Right lobe of liver (tissue), 4 donors: ENCODE results near the gene STK16.

ENCODE experiments used
- POLR2A ChIP-seq: fragments of 450-650 bp; IDR thresholded peaks from one replicate; pipeline ENCODE4 v1.6.1; 2017; ENCODE audit warnings: antibody characterized with exemption, mild to moderate bottlenecking
- TF ChIP-seq, protein P1 (sequence below), 4 donors: fragments of 200-600 bp in 3 of 4; fragments of 450-650 bp in 1 of 4; IDR thresholded peaks; one replicate each; pipeline versions ENCODE4 v1.5.1 to v1.8.0; 2016 to 2022; ENCODE audit warnings: antibody characterized with exemption in 4 of 4, mild to moderate bottlenecking in 2 of 4
- donor health status: DM: no; HTN: no; CAD: no.
- donor health status: DM: no; HTN: no; CAD: no.
- donor health status: DM: no; HTN: yes; CAD: no.

DNA sequence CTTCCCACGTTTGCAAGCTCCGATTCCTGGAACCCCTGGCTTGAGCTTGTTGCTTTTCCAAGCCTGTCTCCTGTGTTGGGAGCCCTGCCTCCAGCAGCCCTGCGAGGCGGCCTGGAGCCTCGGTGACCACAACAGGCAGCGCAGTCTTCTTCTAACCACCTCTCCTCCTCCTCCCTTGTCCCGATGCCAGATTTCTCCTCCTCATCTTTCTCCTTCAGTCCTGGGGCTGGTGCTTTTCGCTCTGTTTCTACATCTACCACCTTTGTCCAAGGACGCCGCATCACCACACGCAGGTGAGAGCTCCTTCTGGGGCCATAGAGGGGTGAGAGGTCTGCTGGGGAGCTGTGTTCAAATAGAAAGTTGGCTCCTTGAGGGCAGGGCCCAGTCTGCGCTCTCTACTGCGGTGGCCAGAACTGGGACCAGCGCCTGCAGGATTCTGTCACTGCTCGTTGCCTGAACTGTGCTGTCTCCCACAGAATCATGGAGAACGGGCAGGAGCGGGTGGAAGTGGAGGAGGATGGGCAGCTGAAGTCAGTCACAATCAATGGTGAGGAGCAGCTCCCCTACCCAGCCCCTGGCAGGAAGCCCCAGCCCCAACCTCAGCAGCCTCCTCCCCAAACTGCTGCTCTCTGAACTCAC, 37.8 kb downstream of the STK16 start:
- TF ChIP-seq, protein P1, sequence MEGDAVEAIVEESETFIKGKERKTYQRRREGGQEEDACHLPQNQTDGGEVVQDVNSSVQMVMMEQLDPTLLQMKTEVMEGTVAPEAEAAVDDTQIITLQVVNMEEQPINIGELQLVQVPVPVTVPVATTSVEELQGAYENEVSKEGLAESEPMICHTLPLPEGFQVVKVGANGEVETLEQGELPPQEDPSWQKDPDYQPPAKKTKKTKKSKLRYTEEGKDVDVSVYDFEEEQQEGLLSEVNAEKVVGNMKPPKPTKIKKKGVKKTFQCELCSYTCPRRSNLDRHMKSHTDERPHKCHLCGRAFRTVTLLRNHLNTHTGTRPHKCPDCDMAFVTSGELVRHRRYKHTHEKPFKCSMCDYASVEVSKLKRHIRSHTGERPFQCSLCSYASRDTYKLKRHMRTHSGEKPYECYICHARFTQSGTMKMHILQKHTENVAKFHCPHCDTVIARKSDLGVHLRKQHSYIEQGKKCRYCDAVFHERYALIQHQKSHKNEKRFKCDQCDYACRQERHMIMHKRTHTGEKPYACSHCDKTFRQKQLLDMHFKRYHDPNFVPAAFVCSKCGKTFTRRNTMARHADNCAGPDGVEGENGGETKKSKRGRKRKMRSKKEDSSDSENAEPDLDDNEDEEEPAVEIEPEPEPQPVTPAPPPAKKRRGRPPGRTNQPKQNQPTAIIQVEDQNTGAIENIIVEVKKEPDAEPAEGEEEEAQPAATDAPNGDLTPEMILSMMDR (IDR thresholded peaks at IDR 0.05), result no peak
- TF ChIP-seq POLR2A, result no peak
